Testis (tissue), 3 donors: ENCODE measurements around the gene C1orf216. TPM values are rescaled to one million over a fixed set of nuclear protein-coding genes. Genes with fewer than 3 reads are reported as not detected.

ENCODE experiments used
- DNase-seq: peaks from one replicate; pipeline ENCODE4 v3.0.0-alpha.2; 2019
- H3K27ac ChIP-seq, 2 donors: fragments of 200-600 bp; sonication (generic); one replicate each; pipeline ENCODE4 v1.5.1; 2019
- H3K27me3 ChIP-seq: fragments of 200-600 bp; sonication (generic); one replicate; pipeline ENCODE4 v1.5.1; 2019
- H3K36me3 ChIP-seq: fragments of 200-600 bp; sonication (generic); one replicate; pipeline ENCODE4 v1.5.1; 2017; ENCODE audit warnings: low read depth; ENCODE audit errors: missing control alignments
- H3K4me1 ChIP-seq: fragments of 200-600 bp; sonication (generic); one replicate; pipeline ENCODE4 v1.5.1; 2019
- H3K4me3 ChIP-seq, 2 donors: fragments of 200-600 bp; sonication (generic); one replicate each; pipeline ENCODE4 v1.5.1; 2017 to 2019
- H3K9me3 ChIP-seq: fragments of 200-600 bp; sonication (generic); one replicate; pipeline ENCODE4 v1.5.1; 2017
- POLR2A ChIP-seq: fragments of 450-650 bp; IDR thresholded peaks from one replicate; pipeline ENCODE4 v1.6.1; 2017; ENCODE audit warnings: antibody characterized with exemption, mild to moderate bottlenecking, moderate library complexity
- WGBS, 2 donors: methylation state at CpG; one replicate each; pipeline ENCODE4 v1.1.5; 2018; 5-methylcytosine and 5-hydroxymethylcytosine counted together
- intact Hi-C: fragments of 100-400 bp; cut with DNase I; formaldehyde crosslinking; loops from one replicate; pipeline ENCODE4 v1.15.1; 2023; ENCODE audit warnings: low total_unique reads
- polyA plus RNA-seq: library from polyadenylated mRNA; stranded (reverse); fragments of 350-450 nt; fragmentation: Illumina TruSeq; extraction: RNeasy Lipid Tissue Mini Kit (QIAGEN cat#74804); gene quantifications from one replicate; pipeline ENCODE4 v1.2.3, GENCODE V29; 2014; ENCODE audit warnings: low read depth, low replicate concordance; ENCODE audit not compliant: insufficient read depth
- total RNA-seq, 2 donors: library from RNA; depleted of rRNA; stranded (reverse); fragments of >200 nt; gene quantifications; one replicate each; pipeline ENCODE4 v1.2.3, GENCODE V29; 2016
- TF ChIP-seq, protein P1 (sequence below), 3 experiments: fragments of 450-650 bp in 2 of 3; fragments of 200-600 bp in 1 of 3; sonication (generic) in 1 of 3; IDR thresholded peaks; one replicate each; pipeline ENCODE4 v1.5.1; 2016 to 2019; ENCODE audit warnings: antibody characterized with exemption in 3 of 3, mild to moderate bottlenecking in 2 of 3, moderate library complexity in 1 of 3

The C1orf216 gene
- total and polyA plus RNA-seq, 3 donors from 2014 or later, result 17.7 to 20.5 (median 19.8) TPM

DNA sequence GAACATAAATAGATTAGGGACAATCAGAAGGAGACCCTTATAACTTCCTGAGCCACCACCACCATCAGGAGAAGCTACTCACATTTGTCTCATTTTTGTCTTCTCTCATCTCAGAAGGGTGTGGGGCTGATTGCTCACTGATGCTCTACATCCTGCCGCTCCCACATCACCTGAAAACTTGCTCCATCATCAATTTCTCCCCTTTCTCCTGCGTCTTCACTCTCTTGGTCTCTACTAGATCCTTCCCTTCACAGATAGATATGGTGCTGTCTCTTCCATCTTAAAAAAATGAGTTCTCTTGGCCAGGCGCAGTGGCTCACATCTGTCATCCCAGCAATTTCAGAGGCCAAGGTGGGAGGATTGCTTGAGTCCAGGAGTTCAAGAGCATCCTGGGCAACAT, 38.4 kb downstream of the C1orf216 start:
- H3K4me1 ChIP-seq, result no peaks in the 10 kb centered on the region
- TF ChIP-seq POLR2A, result no peak
- TF ChIP-seq, protein P1, sequence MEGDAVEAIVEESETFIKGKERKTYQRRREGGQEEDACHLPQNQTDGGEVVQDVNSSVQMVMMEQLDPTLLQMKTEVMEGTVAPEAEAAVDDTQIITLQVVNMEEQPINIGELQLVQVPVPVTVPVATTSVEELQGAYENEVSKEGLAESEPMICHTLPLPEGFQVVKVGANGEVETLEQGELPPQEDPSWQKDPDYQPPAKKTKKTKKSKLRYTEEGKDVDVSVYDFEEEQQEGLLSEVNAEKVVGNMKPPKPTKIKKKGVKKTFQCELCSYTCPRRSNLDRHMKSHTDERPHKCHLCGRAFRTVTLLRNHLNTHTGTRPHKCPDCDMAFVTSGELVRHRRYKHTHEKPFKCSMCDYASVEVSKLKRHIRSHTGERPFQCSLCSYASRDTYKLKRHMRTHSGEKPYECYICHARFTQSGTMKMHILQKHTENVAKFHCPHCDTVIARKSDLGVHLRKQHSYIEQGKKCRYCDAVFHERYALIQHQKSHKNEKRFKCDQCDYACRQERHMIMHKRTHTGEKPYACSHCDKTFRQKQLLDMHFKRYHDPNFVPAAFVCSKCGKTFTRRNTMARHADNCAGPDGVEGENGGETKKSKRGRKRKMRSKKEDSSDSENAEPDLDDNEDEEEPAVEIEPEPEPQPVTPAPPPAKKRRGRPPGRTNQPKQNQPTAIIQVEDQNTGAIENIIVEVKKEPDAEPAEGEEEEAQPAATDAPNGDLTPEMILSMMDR (IDR thresholded peaks at IDR 0.05), result no peak

DNA sequence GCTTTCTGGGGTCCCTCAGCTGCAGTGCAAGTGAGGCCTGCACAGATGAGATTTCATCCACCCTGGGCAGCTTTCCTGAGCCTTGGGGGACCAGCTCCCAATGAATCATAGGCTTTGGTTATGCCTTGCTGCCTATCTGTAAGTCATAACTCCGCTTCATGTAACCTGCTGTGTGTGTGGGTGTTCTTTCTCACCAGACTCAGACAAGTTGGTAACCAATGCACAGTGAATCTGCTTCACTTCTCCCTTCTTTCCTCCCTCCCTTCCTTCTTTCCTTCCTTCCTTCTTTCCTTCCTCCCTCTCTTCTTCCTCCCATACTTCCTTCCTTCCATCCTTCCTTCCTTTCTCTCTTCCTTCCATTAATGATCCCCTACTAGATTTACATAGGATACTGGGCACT, 42.9 kb downstream of the C1orf216 start:
- TF ChIP-seq, protein P1 (IDR thresholded peaks at IDR 0.05), result no peak
- TF ChIP-seq POLR2A, result no peak
- Histone ChIP-seq H3K9me3 (no peaks in the 10 kb centered on the region), H3K4me3 (no peak overlapping the region), H3K4me1 (no peaks in the 10 kb centered on the region), H3K27me3 (no peaks in the 10 kb centered on the region), H3K36me3 (no peaks in the 10 kb centered on the region), H3K27ac (no peak overlapping the region)
- intact Hi-C loops, result no loop called here
- no peak for DNase-seq
- 64 to 74% methylated on average over 1 of the region's 1 CpG for WGBS, 2 donors

More for the DNA sequence above, 38.4 kb downstream of the C1orf216 start:
- no peak for DNase-seq
- Histone ChIP-seq H3K27me3 (no peaks in the 10 kb centered on the region), H3K27ac (no peak overlapping the region), H3K9me3 (no peaks in the 10 kb centered on the region), H3K36me3 (no peaks in the 10 kb centered on the region), H3K4me3 (no peak overlapping the region)
- intact Hi-C loops, result no loop called here
- WGBS, 2 donors, result 89 to 95% methylated on average over 3 of the region's 3 CpGs

DNA sequence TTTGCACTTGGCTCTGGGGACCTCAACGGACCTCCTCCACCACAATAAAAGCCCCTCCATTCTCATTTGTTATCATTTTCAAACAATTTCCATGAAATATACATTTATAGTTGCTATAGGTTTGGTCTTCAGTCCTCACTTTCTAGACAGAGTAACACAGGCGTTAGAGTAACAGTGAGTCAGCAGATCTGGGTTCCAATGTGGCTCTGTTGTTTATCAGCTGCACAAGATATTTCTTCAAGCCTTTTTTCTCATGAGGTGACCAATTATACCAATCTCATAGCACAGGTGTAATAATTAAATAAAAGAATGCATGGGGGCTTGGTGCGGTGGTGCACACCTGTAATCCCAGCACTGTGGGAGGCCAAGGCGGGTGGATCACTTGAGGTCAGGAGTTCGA, 44.6 kb downstream of the C1orf216 start:
- 86 to 88% methylated on average over 5 of the region's 5 CpGs for WGBS, 2 donors
- TF ChIP-seq, protein P1 (IDR thresholded peaks at IDR 0.05), result no peak
- no peak for TF ChIP-seq POLR2A

DNA sequence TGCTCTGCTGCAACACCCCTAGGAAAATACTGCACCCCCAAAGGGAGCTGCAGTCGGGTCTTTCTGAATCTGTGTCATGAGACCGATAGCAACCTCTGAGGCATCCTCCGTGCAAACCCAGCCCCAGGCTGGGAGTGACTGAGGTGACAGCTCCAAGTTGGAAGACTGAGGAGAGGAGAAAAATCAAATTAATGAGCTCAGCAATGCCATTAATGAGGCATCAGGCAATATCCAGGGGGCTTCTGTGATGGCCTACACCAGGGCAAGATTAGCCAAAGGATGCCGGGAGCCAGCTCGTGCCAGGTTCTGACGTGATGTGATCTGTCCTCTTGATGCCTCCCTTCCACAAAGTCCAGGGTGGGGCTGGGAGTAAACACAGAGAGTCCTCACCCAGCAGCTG, 46.6 kb downstream of the C1orf216 start:
- TF ChIP-seq POLR2A, result no peak
- TF ChIP-seq, protein P1 (IDR thresholded peaks at IDR 0.05), result no peak

More for the DNA sequence above, 44.6 kb downstream of the C1orf216 start:
- H3K9me3 ChIP-seq, result no peaks in the 10 kb centered on the region
- H3K36me3 ChIP-seq, result no peaks in the 10 kb centered on the region
- DNase-seq, result no peak
- intact Hi-C loops, result no loop called here
- no peak overlapping the region for H3K4me3 ChIP-seq
- no peaks in the 10 kb centered on the region for H3K4me1 ChIP-seq
- H3K27ac ChIP-seq, result no peak overlapping the region
- H3K27me3 ChIP-seq, result no peaks in the 10 kb centered on the region

DNA sequence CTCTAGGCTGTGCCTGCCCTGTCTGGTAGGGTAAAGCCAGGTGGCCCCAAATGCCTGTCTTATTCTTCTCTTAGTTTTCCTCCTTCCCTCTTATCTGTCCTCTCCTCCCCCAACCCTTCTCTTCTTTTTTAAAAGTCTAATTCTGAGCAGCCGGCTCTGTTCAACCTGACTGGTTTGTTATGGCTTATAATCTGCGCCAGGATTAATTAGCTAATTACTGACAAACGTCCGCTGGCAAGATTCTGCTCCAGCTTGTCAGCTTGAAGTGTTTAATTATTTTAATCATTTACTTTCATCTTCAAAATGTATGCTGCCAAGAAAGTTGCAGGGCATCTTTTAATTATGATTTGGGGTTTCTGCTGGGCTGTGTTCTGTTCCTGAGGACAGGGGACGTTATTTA, 50.2 kb downstream of the C1orf216 start:
- no peaks in the 10 kb centered on the region for H3K27me3 ChIP-seq
- WGBS, 2 donors, result 73 to 77% methylated on average over 5 of the region's 5 CpGs
- TF ChIP-seq POLR2A, result no peak
- TF ChIP-seq, protein P1 (IDR thresholded peaks at IDR 0.05), result no peak

More for the DNA sequence above, 46.6 kb downstream of the C1orf216 start:
- Histone ChIP-seq H3K4me3 (no peak overlapping the region), H3K9me3 (no peaks in the 10 kb centered on the region), H3K36me3 (no peaks in the 10 kb centered on the region), H3K27me3 (no peaks in the 10 kb centered on the region), H3K27ac (no peak overlapping the region), H3K4me1 (no peaks in the 10 kb centered on the region)
- WGBS, 2 donors, result 79 to 86% methylated on average over 6 of the region's 6 CpGs
- no peak for DNase-seq
- intact Hi-C loops, result no loop called here

More for the DNA sequence above, 50.2 kb downstream of the C1orf216 start:
- DNase-seq, result no peak
- intact Hi-C loops, result no loop called here
- H3K9me3 ChIP-seq, result no peaks in the 10 kb centered on the region
- H3K4me3 ChIP-seq, result no peak overlapping the region
- H3K4me1 ChIP-seq, result no peaks in the 10 kb centered on the region
- no peaks in the 10 kb centered on the region for H3K36me3 ChIP-seq
- no peak overlapping the region for H3K27ac ChIP-seq
